IMR-90 (cell line): ENCODE data around the gene L3MBTL4. TPM values are rescaled to one million over a fixed set of nuclear protein-coding genes. Genes with fewer than 3 reads are reported as not detected.

Experiments used
- ATAC-seq: fragments of 200-7000 bp; cut with Tn5 transposase; 2 replicates; pipeline ENCODE4 v1.9.1; 2020; ENCODE audit warnings: low read depth, mild to moderate bottlenecking, moderate library complexity
- BruUV-seq: library from RNA; stranded (reverse); fragments of 400-500 nt; replicated peaks from 2 replicates; lab custom pipeline; 2021; lab: Mats Ljungman, UMichigan
- CTCF ChIA-PET: fragments of 300-600 bp; formaldehyde crosslinking; extraction: SDS; loops from one replicate; lab custom pipeline; 2021; ENCODE audit warnings: antibody characterized with exemption; lab: Yijun Ruan, JAX
- POLR2A ChIA-PET: fragments of 300-600 bp; sonication (Branson Sonifier 250); formaldehyde crosslinking; loops from one replicate; lab custom pipeline; 2022; ENCODE audit warnings: antibody characterized with exemption; ENCODE audit not compliant: unreplicated experiment; lab: Charles Lee
- DNase-seq: peaks from one replicate; pipeline ENCODE4 v3.0.0; 2013
- H2AFZ ChIP-seq: replicated peaks from 2 replicates; pipeline ENCODE3; 2013; ENCODE audit warnings: low read length, mild to moderate bottlenecking; ENCODE audit not compliant: poor library complexity
- H2AK5ac ChIP-seq: 2 replicates; pipeline ENCODE4 v1.6.1; 2013; ENCODE audit warnings: low read depth, low read length, inconsistent platforms
- H2AK9ac ChIP-seq: replicated peaks from 2 replicates; pipeline ENCODE3; 2013; ENCODE audit warnings: mild to moderate bottlenecking, low read depth, low read length, moderate library complexity; ENCODE audit not compliant: poor library complexity
- H2BK120ac ChIP-seq: 2 replicates; pipeline ENCODE4 v1.6.1; 2013; ENCODE audit warnings: low read depth, low read length, inconsistent platforms
- H2BK15ac ChIP-seq: 3 replicates; pipeline ENCODE4 v1.6.1; 2013; ENCODE audit warnings: low read depth, low read length, inconsistent platforms
- H2BK20ac ChIP-seq: 2 replicates; pipeline ENCODE4 v1.6.1; 2013; ENCODE audit warnings: low read depth, mild to moderate bottlenecking, inconsistent platforms, low read length, moderate library complexity
- H2BK5ac ChIP-seq: 2 replicates; pipeline ENCODE4 v1.6.1; 2013; ENCODE audit warnings: mild to moderate bottlenecking, low read depth, low read length, inconsistent platforms; ENCODE audit not compliant: poor library complexity, severe bottlenecking
- H3K14ac ChIP-seq: replicated peaks from 2 replicates; pipeline ENCODE4 v1.6.1; 2013; ENCODE audit warnings: low read depth, low read length, inconsistent platforms
- H3K18ac ChIP-seq: 2 replicates; pipeline ENCODE4 v1.6.1; 2013; ENCODE audit warnings: low read depth, low read length, control low read depth
- H3K23ac ChIP-seq: 2 replicates; pipeline ENCODE4 v1.6.1; 2013; ENCODE audit warnings: low read depth, low read length, inconsistent platforms
- H3K27ac ChIP-seq: 2 replicates; pipeline ENCODE4 v1.5.1; 2013; ENCODE audit warnings: mild to moderate bottlenecking, control low read depth, low read length; ENCODE audit not compliant: insufficient read depth
- H3K27me3 ChIP-seq: 2 replicates; pipeline ENCODE4 v1.6.1; 2013; ENCODE audit warnings: low read length; ENCODE audit not compliant: control insufficient read depth, insufficient read depth
- H3K36me3 ChIP-seq: 2 replicates; pipeline ENCODE4 v1.6.1; 2013; ENCODE audit warnings: low read length, mixed read lengths; ENCODE audit not compliant: control insufficient read depth, insufficient read depth
- H3K4ac ChIP-seq: 2 replicates; pipeline ENCODE4 v1.6.1; 2013; ENCODE audit warnings: low read depth, low read length, inconsistent platforms
- H3K4me1 ChIP-seq: 2 replicates; pipeline ENCODE4 v1.6.1; 2013; ENCODE audit warnings: low read length, mixed read lengths; ENCODE audit not compliant: control insufficient read depth, insufficient read depth
- H3K4me2 ChIP-seq: 2 replicates; pipeline ENCODE4 v1.6.1; 2013; ENCODE audit warnings: low read depth, mild to moderate bottlenecking, control low read depth, low read length, moderate library complexity
- H3K4me3 ChIP-seq: 2 replicates; pipeline ENCODE4 v1.5.1; 2013; ENCODE audit warnings: low read depth, mild to moderate bottlenecking, control low read depth, low read length, moderate library complexity; ENCODE audit not compliant: insufficient read depth
- H3K56ac ChIP-seq: 2 replicates; pipeline ENCODE4 v1.6.1; 2013; ENCODE audit warnings: low read length, inconsistent platforms; ENCODE audit not compliant: insufficient read depth; ENCODE audit errors: extremely low read depth
- H3K79me1 ChIP-seq, 2 experiments: 2 replicates each; pipeline ENCODE4 v1.6.1; 2013; ENCODE audit warnings: low read length in 2 of 2, inconsistent platforms in 1 of 2, low read depth in 1 of 2
- H3K9ac ChIP-seq: 2 replicates; pipeline ENCODE4 v1.6.1; 2013; ENCODE audit warnings: low read depth, low read length, control low read depth
- H3K9me1 ChIP-seq: 2 replicates; pipeline ENCODE4 v1.6.1; 2013; ENCODE audit warnings: low read length, inconsistent platforms; ENCODE audit not compliant: insufficient read depth
- H3K9me3 ChIP-seq: 2 replicates; pipeline ENCODE4 v1.6.1; 2013; ENCODE audit warnings: low read length; ENCODE audit not compliant: control insufficient read depth, insufficient read depth
- H4K20me1 ChIP-seq: 2 replicates; pipeline ENCODE4 v1.6.1; 2013; ENCODE audit warnings: low read length, inconsistent platforms; ENCODE audit not compliant: insufficient read depth
- H4K5ac ChIP-seq: 2 replicates; pipeline ENCODE4 v1.6.1; 2013; ENCODE audit warnings: mild to moderate bottlenecking, low read depth, low read length, control low read depth
- H4K8ac ChIP-seq, 2 experiments: 2 replicates each; pipeline ENCODE4 v1.6.1; 2013; ENCODE audit warnings: low read depth in 2 of 2, low read length in 2 of 2, control low read depth in 1 of 2, inconsistent platforms in 1 of 2
- H4K91ac ChIP-seq: 2 replicates; pipeline ENCODE4 v1.6.1; 2013; ENCODE audit warnings: low read depth, low read length, inconsistent platforms; ENCODE audit not compliant: insufficient read depth
- BHLHE40 ChIP-seq: fragments of 150-350 bp; IDR thresholded peaks from 2 replicates; pipeline ENCODE4 v1.6.1; 2016; ENCODE audit warnings: mild to moderate bottlenecking, low read depth, low read length
- CHD1 ChIP-seq: IDR thresholded peaks from 2 replicates; pipeline ENCODE4 v1.6.1; 2012; ENCODE audit warnings: low read depth, low read length, improper control_type of control experiment
- CTCF ChIP-seq: conservative IDR thresholded peaks from 2 replicates; pipeline ENCODE4 v1.5.1; 2012; ENCODE audit warnings: mild to moderate bottlenecking, low read depth, low read length, improper control_type of control experiment
- ELK1 ChIP-seq: fragments of 150-350 bp; IDR thresholded peaks from 2 replicates; pipeline ENCODE4 v1.6.1; 2016; ENCODE audit warnings: low read depth, mild to moderate bottlenecking, low read length, moderate library complexity, borderline replicate concordance
- MAFK ChIP-seq: IDR thresholded peaks from 2 replicates; pipeline ENCODE4 v1.6.1; 2012; ENCODE audit warnings: low read depth, low read length, improper control_type of control experiment
- RFX5 ChIP-seq: IDR thresholded peaks from 2 replicates; pipeline ENCODE4 v1.8.0; 2012; ENCODE audit warnings: low read depth, mild to moderate bottlenecking, low read length, moderate library complexity
- SMC3 ChIP-seq: fragments of 150-350 bp; IDR thresholded peaks from 2 replicates; pipeline ENCODE4 v1.6.1; 2016; ENCODE audit warnings: low read depth, mild to moderate bottlenecking, antibody characterized with exemption, low read length, moderate library complexity
- WGBS, 2 experiments: methylation state at CpG; one replicate each; pipeline versions ENCODE4 v1.1.5 to v1.1.7; 2013; ENCODE audit warnings: missing lambda C conversion rate in 2 of 2; ENCODE audit not compliant: insufficient read length in 1 of 2; ENCODE audit errors: extremely low coverage in 2 of 2; 5-methylcytosine and 5-hydroxymethylcytosine counted together
- dilution Hi-C: fragments of 300-500 bp; cut with HindIII; formaldehyde crosslinking; loops from one replicate; pipeline ENCODE4 v1.14.3; 2018; ENCODE audit warnings: low sequenced_read_pairs; ENCODE audit not compliant: unreplicated experiment
- in situ Hi-C: fragments of 300-500 bp; cut with MboI; formaldehyde crosslinking; loops from 3 replicates; pipeline ENCODE4 v1.14.3; 2019; ENCODE audit warnings: low sequenced_read_pairs, inconsistent platforms, mixed read lengths
- intact Hi-C: fragments of 100-400 bp; cut with micrococcal nuclease; formaldehyde crosslinking; loops from 2 replicates; pipeline ENCODE4 v1.10.0; 2022
- polyA plus RNA-seq, 3 experiments: library from polyadenylated mRNA; depleted of rRNA; stranded (reverse); fragments of >200 nt; gene quantifications; 2 replicates each; pipeline ENCODE4 v1.2.3, GENCODE V29; 2012; ENCODE audit warnings: low replicate concordance in 1 of 3
- total RNA-seq: library from RNA; depleted of rRNA; stranded (reverse); fragments of >200 nt; gene quantifications from 2 replicates; pipeline ENCODE4 v1.2.3, GENCODE V29; 2012

L3MBTL4 gene
- total and polyA plus RNA-seq, 2 of the 4 experiments (the other 2 are of a cell fraction), result under 0.01 to 0.02 TPM

GRCh38 chr18:6202861-6203260, 211.8 kb downstream of the L3MBTL4 start:
- Histone ChIP-seq H3K27ac (no peak overlapping the region), H3K18ac (no peak overlapping the region), H3K56ac (no peak overlapping the region), H3K9me1 (peaks cover 8% of the 10 kb centered on the region), H2BK20ac (no peak overlapping the region), H3K4me2 (no peak overlapping the region), H3K9ac (no peak overlapping the region), H3K79me1 (no peaks in the 10 kb centered on the region), H3K4me3 (no peak overlapping the region), H3K4me1 (peaks cover 4% of the 10 kb centered on the region; the same call in 1 of the 2 replicates), H4K8ac (no peak overlapping the region), H2AK5ac (no peak overlapping the region), H3K23ac (no peak overlapping the region), H2BK120ac (no peak overlapping the region), H3K4ac (no peak overlapping the region), H2AFZ (no peak overlapping the region), H3K9me3 (no peaks in the 10 kb centered on the region), H3K14ac (no peak overlapping the region), H2AK9ac (no peak overlapping the region), H3K36me3 (no peaks in the 10 kb centered on the region), H4K5ac (no peak overlapping the region), H4K91ac (no peak overlapping the region), H2BK5ac (no peak overlapping the region), H2BK15ac (no peak overlapping the region), H3K27me3 (no peaks in the 10 kb centered on the region), H4K20me1 (no peaks in the 10 kb centered on the region)
- dilution Hi-C loops (no loop called here), in situ Hi-C loops (loop anchor here (25.0 kb wide), 1 partner anchor 684 kb away; no protein-coding TSS in a partner anchor), intact Hi-C loops (no loop called here)
- ATAC-seq, result no peak
- TF ChIP-seq RFX5 (no peak), MAFK (no peak), CTCF (no peak), CHD1 (no peak), SMC3 (no peak), ELK1 (no peak), BHLHE40 (no peak)
- WGBS, 2 experiments, result no CpG with 5 or more reads among the region's 1 CpG
- POLR2A ChIA-PET, result no interaction called here
- no peak for DNase-seq
- no TSS peak for BruUV-seq
- CTCF ChIA-PET, result no interaction called here
